Esophagus muscularis mucosa (tissue), 3 donors: ENCODE data around the gene VKORC1.

Experiments
- CTCF ChIP-seq, 3 experiments: fragments of 200-600 bp in 2 of 3; fragments of 450-650 bp in 1 of 3; sonication (generic) in 2 of 3; IDR thresholded peaks; one replicate each; pipeline ENCODE4 v1.5.1; 2017 to 2019; ENCODE audit warnings: antibody characterized with exemption in 3 of 3, mild to moderate bottlenecking in 2 of 3, moderate library complexity in 1 of 3
- POLR2A ChIP-seq: fragments of 450-650 bp; IDR thresholded peaks from one replicate; pipeline ENCODE4 v1.6.1; 2017; ENCODE audit warnings: antibody characterized with exemption, moderate library complexity, mild to moderate bottlenecking, low read depth

- no peak for TF ChIP-seq POLR2A
- TF ChIP-seq CTCF (IDR thresholded peaks at IDR 0.05): no peak
These were observed 22.0 kb downstream of the VKORC1 start for GRCh38 chr16:31072540-31073141.
